B cell (primary cell): ENCODE measurements around the gene ABLIM1.

Experiments
- CTCF ChIP-seq: fragments of 200-600 bp; IDR thresholded peaks from one replicate; pipeline ENCODE4 v1.8.0; 2022; ENCODE audit warnings: antibody characterized with exemption, mild to moderate bottlenecking
- EZH2 ChIP-seq: IDR thresholded peaks from 2 replicates; pipeline ENCODE4 v1.6.1; 2012; ENCODE audit warnings: borderline replicate concordance, low read depth, mild to moderate bottlenecking, moderate library complexity, low read length; ENCODE audit not compliant: insufficient read depth, poor library complexity, severe bottlenecking

- no peak for TF ChIP-seq EZH2
- TF ChIP-seq CTCF, result no peak
These were observed 7.8 kb upstream of the ABLIM1 start for GRCh38 chr10:114665873-114666272.
